ENCODE data around the gene KRTAP22-2. TPM values are rescaled to one million over a fixed set of nuclear protein-coding genes. Genes with fewer than 3 reads are reported as not detected.

KRTAP22-2 gene
- total and polyA plus RNA-seq, 2 of the 8 experiments (the other 6 are each of a cell fraction or from before 2014, with no cell fraction given), result not detected

GRCh38 chr21:30541764-30542163 is 48.4 kb downstream of the KRTAP22-2 start, which contains the start of gene KRTAP19-6:
Gene KRTAP19-6, minus strand, starts transcription at chr21:30541864. Its CDS starts 31 bp downstream, at chr21:30541833.
- H2BK120ac ChIP-seq (replicated peaks; ENCODE audit: low read depth, low read length), result no peak within 1 kb of the TSS
- H3K14ac ChIP-seq (ENCODE audit: insufficient read length), result no peak within 1 kb of the TSS
- H2BK15ac ChIP-seq (ENCODE audit: low read length), result no peak within 1 kb of the TSS
- H3K9ac ChIP-seq (replicated peaks in 1 of 4; ENCODE audit: extremely low read depth in 1 of 4, low read depth in 3 of 4, low read length in 3 of 4), result no peak within 1 kb of the TSS
- no peak within 1 kb of the TSS for H3K56ac ChIP-seq (replicated peaks; ENCODE audit: insufficient read length, low read depth, low read length)
- H4K20me1 ChIP-seq (replicated peaks in 1 of 2; ENCODE audit: control insufficient read depth in 1 of 2, insufficient read depth in 2 of 2, low read length in 2 of 2), result no peaks in the 10 kb centered on the region
- no peak within 1 kb of the TSS for H2AFZ ChIP-seq (ENCODE audit: low read length)
- no peak within 1 kb of the TSS for H4K91ac ChIP-seq (replicated peaks; ENCODE audit: insufficient read length, low read length)
- H3K27me3 ChIP-seq (replicated peaks in 1 of 4; ENCODE audit: control insufficient read depth in 3 of 4, extremely low read depth in 1 of 4, insufficient read depth in 3 of 4, low read length in 3 of 4), result no peaks in the 10 kb centered on the region
- FAIRE-seq, result no peak
- H2AK5ac ChIP-seq (ENCODE audit: low read depth, low read length), result no peak within 1 kb of the TSS
- no peaks in the 10 kb centered on the region for H3K9me3 ChIP-seq (ENCODE audit: insufficient read depth in 2 of 2, low read depth in 1 of 2, low read length in 1 of 2)
- H2BK5ac ChIP-seq (ENCODE audit: low read depth, low read length), result no peak within 1 kb of the TSS
- no peak within 1 kb of the TSS for H3K23ac ChIP-seq (ENCODE audit: insufficient read length)
- H2BK20ac ChIP-seq (ENCODE audit: low read length), result no peak within 1 kb of the TSS
- no peak for DNase-seq (ENCODE audit: low read depth in 1 of 2, low spot score in 2 of 2)
- TF ChIP-seq SIRT6 (IDR thresholded peaks at IDR 0.05; ENCODE audit: low read length), result no peak
- no peak within 1 kb of the TSS for H3K18ac ChIP-seq (ENCODE audit: extremely low read depth, low read length)
- H4K8ac ChIP-seq (ENCODE audit: extremely low read depth, insufficient read depth, low read length), result no peak within 1 kb of the TSS
- H3K4ac ChIP-seq (replicated peaks; ENCODE audit: insufficient read length, low read depth, low read length), result no peak within 1 kb of the TSS
- H3K4me3 ChIP-seq (ENCODE audit: extremely low read depth in 1 of 4, insufficient read depth in 2 of 4, low read depth in 3 of 4, low read length in 4 of 4), result no peak within 1 kb of the TSS
- no peaks in the 10 kb centered on the region for H3K36me3 ChIP-seq (ENCODE audit: control insufficient read depth in 2 of 4, insufficient read depth in 4 of 4, low read length in 3 of 4)
- CTCF ChIA-PET (ENCODE audit: partially characterized antibody), result no interaction called here
- H3K27ac ChIP-seq (ENCODE audit: low read depth, low read length), result no peak within 1 kb of the TSS
- H3K23me2 ChIP-seq (ENCODE audit: low read depth, low read length), result no peaks in the 10 kb centered on the region
- H3K4me2 ChIP-seq (ENCODE audit: insufficient read depth in 1 of 2, low read depth in 2 of 2, low read length in 2 of 2), result no peak within 1 kb of the TSS
- no peaks in the 10 kb centered on the region for H3K4me1 ChIP-seq (replicated peaks in 1 of 4; ENCODE audit: control insufficient read depth in 3 of 4, insufficient read depth in 4 of 4, low read length in 3 of 4)
- H4K5ac ChIP-seq (ENCODE audit: insufficient read length, low read depth, low read length), result no peak within 1 kb of the TSS
- H3K79me1 ChIP-seq (ENCODE audit: low read depth, low read length), result no peaks in the 10 kb centered on the region
- no peak within 1 kb of the TSS for H2BK12ac ChIP-seq (ENCODE audit: low read depth, low read length)
- no peaks in the 10 kb centered on the region for H3K79me2 ChIP-seq (ENCODE audit: control insufficient read depth in 1 of 2, insufficient read depth in 2 of 2, low read length in 2 of 2)
- whole genome bisulfite sequencing, 2 experiments (ENCODE audit: extremely low coverage in 1 of 2, insufficient coverage in 1 of 2, insufficient read length in 1 of 2, insufficient replicate concordance in 2 of 2, low coverage in 1 of 2, low lambda C conversion rate in 2 of 2, missing lambda C conversion rate in 1 of 2), result 88% methylated on average over 1 of the region's 1 CpG; no CpG with 5 or more reads in 1 of the 2 experiments
- POLR2A ChIA-PET (ENCODE audit: partially characterized antibody), result no interaction called here

Small RNAs within 50 kb of the gene (small RNA-seq; reads per million reads assigned to genes)
- not detected for gene KRTAP20-1 (ENCODE audit: insufficient read depth)
- gene KRTAP20-4 (ENCODE audit: insufficient read depth), result not detected
- not detected for gene KRTAP22-1 (ENCODE audit: insufficient read depth)
- not detected for gene KRTAP22-2 (ENCODE audit: insufficient read depth)

Other genes starting within 250 kb of the KRTAP22-2 start
- gene KRTAP23-1, start 241.8 kb downstream of the KRTAP22-2 start, total RNA-seq (2021; fragmentation: NEBNext Ultra II Directional; extraction: Animal tissue kit (Norgen Biotek cat#: 25700)), result not detected in 2 replicates
- not detected in 2 replicates for gene KRTAP23-1, start 241.8 kb downstream of the KRTAP22-2 start, polyA plus RNA-seq (2011; rRNA removed)
- gene KRTAP13-2, start 218.1 kb downstream of the KRTAP22-2 start, total RNA-seq (2021; fragmentation: NEBNext Ultra II Directional; extraction: Animal tissue kit (Norgen Biotek cat#: 25700)), result not detected in 2 replicates
- gene KRTAP13-2, start 218.1 kb downstream of the KRTAP22-2 start, polyA plus RNA-seq (2011; rRNA removed), result not detected in 2 replicates
- not detected in 2 replicates for gene KRTAP13-1, start 194.4 kb downstream of the KRTAP22-2 start, total RNA-seq (2021; fragmentation: NEBNext Ultra II Directional; extraction: Animal tissue kit (Norgen Biotek cat#: 25700))
- not detected in 2 replicates for gene KRTAP13-1, start 194.4 kb downstream of the KRTAP22-2 start, polyA plus RNA-seq (2011; rRNA removed)
- gene KRTAP13-3, start 164.5 kb downstream of the KRTAP22-2 start, total RNA-seq (2021; fragmentation: NEBNext Ultra II Directional; extraction: Animal tissue kit (Norgen Biotek cat#: 25700)), result not detected in 2 replicates
- not detected in 2 replicates for gene KRTAP13-3, start 164.5 kb downstream of the KRTAP22-2 start, polyA plus RNA-seq (2011; rRNA removed)
- 0.42 TPM in 1 of 2 replicates, not detected in the other for gene KRTAP13-4, start 160.2 kb downstream of the KRTAP22-2 start, total RNA-seq (2021; fragmentation: NEBNext Ultra II Directional; extraction: Animal tissue kit (Norgen Biotek cat#: 25700))
- gene KRTAP13-4, start 160.2 kb downstream of the KRTAP22-2 start, polyA plus RNA-seq (2011; rRNA removed), result 0.64 and 1.2 TPM in 2 replicates
- not detected in 2 replicates for gene KRTAP15-1, start 150.1 kb downstream of the KRTAP22-2 start, total RNA-seq (2021; fragmentation: NEBNext Ultra II Directional; extraction: Animal tissue kit (Norgen Biotek cat#: 25700))
- not detected in 2 replicates for gene KRTAP15-1, start 150.1 kb downstream of the KRTAP22-2 start, polyA plus RNA-seq (2011; rRNA removed)
- gene KRTAP19-1, start 110.0 kb downstream of the KRTAP22-2 start, total RNA-seq (2021; fragmentation: NEBNext Ultra II Directional; extraction: Animal tissue kit (Norgen Biotek cat#: 25700)), result not detected in 2 replicates
- gene KRTAP19-1, start 110.0 kb downstream of the KRTAP22-2 start, polyA plus RNA-seq (2011; rRNA removed), result not detected in 2 replicates
- not detected in 2 replicates for gene KRTAP19-2, start 103.0 kb downstream of the KRTAP22-2 start, total RNA-seq (2021; fragmentation: NEBNext Ultra II Directional; extraction: Animal tissue kit (Norgen Biotek cat#: 25700))
- not detected in 2 replicates for gene KRTAP19-2, start 103.0 kb downstream of the KRTAP22-2 start, polyA plus RNA-seq (2011; rRNA removed)
- not detected in 2 replicates for gene KRTAP19-3, start 98.4 kb downstream of the KRTAP22-2 start, total RNA-seq (2021; fragmentation: NEBNext Ultra II Directional; extraction: Animal tissue kit (Norgen Biotek cat#: 25700))
- not detected in 2 replicates for gene KRTAP19-3, start 98.4 kb downstream of the KRTAP22-2 start, polyA plus RNA-seq (2011; rRNA removed)
- not detected in 2 replicates for gene KRTAP19-4, start 93.2 kb downstream of the KRTAP22-2 start, total RNA-seq (2021; fragmentation: NEBNext Ultra II Directional; extraction: Animal tissue kit (Norgen Biotek cat#: 25700))
- not detected in 2 replicates for gene KRTAP19-4, start 93.2 kb downstream of the KRTAP22-2 start, polyA plus RNA-seq (2011; rRNA removed)
- not detected in 2 replicates for gene KRTAP19-5, start 88.3 kb downstream of the KRTAP22-2 start, total RNA-seq (2021; fragmentation: NEBNext Ultra II Directional; extraction: Animal tissue kit (Norgen Biotek cat#: 25700))
- not detected in 2 replicates for gene KRTAP19-5, start 88.3 kb downstream of the KRTAP22-2 start, polyA plus RNA-seq (2011; rRNA removed)
- gene KRTAP19-6, start 48.5 kb downstream of the KRTAP22-2 start, total RNA-seq (2021; fragmentation: NEBNext Ultra II Directional; extraction: Animal tissue kit (Norgen Biotek cat#: 25700)), result not detected in 2 replicates
- not detected in 2 replicates for gene KRTAP19-6, start 48.5 kb downstream of the KRTAP22-2 start, polyA plus RNA-seq (2011; rRNA removed)
- gene KRTAP19-7, start 29.1 kb downstream of the KRTAP22-2 start, total RNA-seq (2021; fragmentation: NEBNext Ultra II Directional; extraction: Animal tissue kit (Norgen Biotek cat#: 25700)), result not detected in 2 replicates
- not detected in 2 replicates for gene KRTAP19-7, start 29.1 kb downstream of the KRTAP22-2 start, polyA plus RNA-seq (2011; rRNA removed)
- not detected in 2 replicates for gene KRTAP6-3, start 2.0 kb upstream of the KRTAP22-2 start, total RNA-seq (2021; fragmentation: NEBNext Ultra II Directional; extraction: Animal tissue kit (Norgen Biotek cat#: 25700))
- gene KRTAP6-3, start 2.0 kb upstream of the KRTAP22-2 start, polyA plus RNA-seq (2011; rRNA removed), result not detected in 2 replicates
- not detected in 2 replicates for gene KRTAP6-2, start 8.5 kb upstream of the KRTAP22-2 start, total RNA-seq (2021; fragmentation: NEBNext Ultra II Directional; extraction: Animal tissue kit (Norgen Biotek cat#: 25700))
- gene KRTAP6-2, start 8.5 kb upstream of the KRTAP22-2 start, polyA plus RNA-seq (2011; rRNA removed), result not detected in 2 replicates
- gene KRTAP22-1, start 10.7 kb upstream of the KRTAP22-2 start, total RNA-seq (2021; fragmentation: NEBNext Ultra II Directional; extraction: Animal tissue kit (Norgen Biotek cat#: 25700)), result not detected in 2 replicates
- not detected in 2 replicates for gene KRTAP22-1, start 10.7 kb upstream of the KRTAP22-2 start, polyA plus RNA-seq (2011; rRNA removed)
- not detected in 2 replicates for gene KRTAP6-1, start 23.5 kb upstream of the KRTAP22-2 start, total RNA-seq (2021; fragmentation: NEBNext Ultra II Directional; extraction: Animal tissue kit (Norgen Biotek cat#: 25700))
- not detected in 2 replicates for gene KRTAP6-1, start 23.5 kb upstream of the KRTAP22-2 start, polyA plus RNA-seq (2011; rRNA removed)
- not detected in 2 replicates for gene KRTAP20-1, start 26.0 kb upstream of the KRTAP22-2 start, total RNA-seq (2021; fragmentation: NEBNext Ultra II Directional; extraction: Animal tissue kit (Norgen Biotek cat#: 25700))
- gene KRTAP20-1, start 26.0 kb upstream of the KRTAP22-2 start, polyA plus RNA-seq (2011; rRNA removed), result not detected in 2 replicates
- not detected in 2 replicates for gene KRTAP20-4, start 30.2 kb upstream of the KRTAP22-2 start, total RNA-seq (2021; fragmentation: NEBNext Ultra II Directional; extraction: Animal tissue kit (Norgen Biotek cat#: 25700))
- gene KRTAP20-4, start 30.2 kb upstream of the KRTAP22-2 start, polyA plus RNA-seq (2011; rRNA removed), result not detected in 2 replicates
- gene KRTAP20-2, start 44.8 kb upstream of the KRTAP22-2 start, total RNA-seq (2021; fragmentation: NEBNext Ultra II Directional; extraction: Animal tissue kit (Norgen Biotek cat#: 25700)), result not detected in 2 replicates
- gene KRTAP20-2, start 44.8 kb upstream of the KRTAP22-2 start, polyA plus RNA-seq (2011; rRNA removed), result not detected in 2 replicates
- gene KRTAP20-3, start 52.5 kb upstream of the KRTAP22-2 start, total RNA-seq (2021; fragmentation: NEBNext Ultra II Directional; extraction: Animal tissue kit (Norgen Biotek cat#: 25700)), result not detected in 2 replicates
- not detected in 2 replicates for gene KRTAP20-3, start 52.5 kb upstream of the KRTAP22-2 start, polyA plus RNA-seq (2011; rRNA removed)
- gene KRTAP21-3, start 128.4 kb upstream of the KRTAP22-2 start, total RNA-seq (2021; fragmentation: NEBNext Ultra II Directional; extraction: Animal tissue kit (Norgen Biotek cat#: 25700)), result not detected in 2 replicates
- not detected in 2 replicates for gene KRTAP21-3, start 128.4 kb upstream of the KRTAP22-2 start, polyA plus RNA-seq (2011; rRNA removed)
- not detected in 2 replicates for gene KRTAP21-2, start 156.9 kb upstream of the KRTAP22-2 start, total RNA-seq (2021; fragmentation: NEBNext Ultra II Directional; extraction: Animal tissue kit (Norgen Biotek cat#: 25700))
- not detected in 2 replicates for gene KRTAP21-2, start 156.9 kb upstream of the KRTAP22-2 start, polyA plus RNA-seq (2011; rRNA removed)
- not detected in 2 replicates for gene KRTAP21-1, start 165.0 kb upstream of the KRTAP22-2 start, total RNA-seq (2021; fragmentation: NEBNext Ultra II Directional; extraction: Animal tissue kit (Norgen Biotek cat#: 25700))
- gene KRTAP21-1, start 165.0 kb upstream of the KRTAP22-2 start, polyA plus RNA-seq (2011; rRNA removed), result not detected in 2 replicates
- not detected in 2 replicates for gene KRTAP8-1, start 222.9 kb upstream of the KRTAP22-2 start, total RNA-seq (2021; fragmentation: NEBNext Ultra II Directional; extraction: Animal tissue kit (Norgen Biotek cat#: 25700))
- not detected in 2 replicates for gene KRTAP8-1, start 222.9 kb upstream of the KRTAP22-2 start, polyA plus RNA-seq (2011; rRNA removed)
- gene KRTAP7-1, start 239.4 kb upstream of the KRTAP22-2 start, total RNA-seq (2021; fragmentation: NEBNext Ultra II Directional; extraction: Animal tissue kit (Norgen Biotek cat#: 25700)), result not detected in 2 replicates
- not detected in 2 replicates for gene KRTAP7-1, start 239.4 kb upstream of the KRTAP22-2 start, polyA plus RNA-seq (2011; rRNA removed)